Breast epithelium (tissue), 4 donors: Measurements from ENCODE around the gene RBPJ. TPM values are rescaled to one million over a fixed set of nuclear protein-coding genes. Genes with fewer than 3 reads are reported as not detected.

Experiments
- DNase-seq, 2 donors: peaks; one replicate each; pipeline ENCODE4 v3.0.0-alpha.2; 2019; ENCODE audit warnings: low spot score in 2 of 2
- H3K27ac ChIP-seq, 2 donors: fragments of 200-600 bp; sonication (generic) in 1 of 2; one replicate each; pipeline ENCODE4 v1.5.1; 2016 to 2019; ENCODE audit warnings: mild to moderate bottlenecking in 1 of 2
- H3K27me3 ChIP-seq, 2 donors: fragments of 200-600 bp; sonication (generic) in 1 of 2; one replicate each; pipeline versions ENCODE4 v1.5.1 to v1.6.0; 2017 to 2019; ENCODE audit warnings: control low read depth in 1 of 2, mild to moderate bottlenecking in 1 of 2
- H3K36me3 ChIP-seq: fragments of 200-600 bp; one replicate; pipeline ENCODE4 v1.5.1; 2019
- H3K4me1 ChIP-seq, 2 donors: fragments of 200-600 bp; sonication (generic); one replicate each; pipeline ENCODE4 v1.5.1; 2016 to 2019; ENCODE audit warnings: control low read depth in 1 of 2
- H3K4me3 ChIP-seq, 3 donors: fragments of 200-600 bp; sonication (generic); 1 replicate in 2 of 3; 2 replicates in 1 of 3; pipeline ENCODE4 v1.5.1; 2016 to 2019; ENCODE audit warnings: mild to moderate bottlenecking in 3 of 3, moderate library complexity in 2 of 3
- H3K9me3 ChIP-seq, 2 donors: fragments of 200-600 bp; sonication (generic) in 1 of 2; one replicate each; pipeline ENCODE4 v1.5.1; 2016 to 2019; ENCODE audit warnings: control low read depth in 1 of 2
- CTCF ChIP-seq, 3 donors: fragments of 450-650 bp; IDR thresholded peaks; one replicate each; pipeline ENCODE4 v1.5.1; 2016 to 2017; ENCODE audit warnings: antibody characterized with exemption in 3 of 3, mild to moderate bottlenecking in 3 of 3, moderate library complexity in 3 of 3
- POLR2A ChIP-seq: fragments of 450-650 bp; IDR thresholded peaks from one replicate; pipeline ENCODE4 v1.6.1; 2016; ENCODE audit warnings: antibody characterized with exemption, mild to moderate bottlenecking, moderate library complexity
- POLR2AphosphoS5 ChIP-seq, 3 donors: sonication (generic); formaldehyde crosslinking; IDR thresholded peaks; one replicate each; pipeline ENCODE4 v1.6.1; 2017; ENCODE audit warnings: antibody characterized with exemption in 3 of 3
- intact Hi-C: fragments of 100-400 bp; cut with DNase I; formaldehyde crosslinking; loops from one replicate; pipeline ENCODE4 v1.15.1; 2023; ENCODE audit warnings: low total_unique reads
- total RNA-seq, 3 donors: library from RNA; depleted of rRNA; stranded (reverse); fragments of >200 nt; gene quantifications; one replicate each; pipeline ENCODE4 v1.1.0, GENCODE V29; 2016

Gene RBPJ
- total RNA-seq, 3 donors from 2014 or later = 64.9 to 143 (median 88.7) TPM

DNA sequence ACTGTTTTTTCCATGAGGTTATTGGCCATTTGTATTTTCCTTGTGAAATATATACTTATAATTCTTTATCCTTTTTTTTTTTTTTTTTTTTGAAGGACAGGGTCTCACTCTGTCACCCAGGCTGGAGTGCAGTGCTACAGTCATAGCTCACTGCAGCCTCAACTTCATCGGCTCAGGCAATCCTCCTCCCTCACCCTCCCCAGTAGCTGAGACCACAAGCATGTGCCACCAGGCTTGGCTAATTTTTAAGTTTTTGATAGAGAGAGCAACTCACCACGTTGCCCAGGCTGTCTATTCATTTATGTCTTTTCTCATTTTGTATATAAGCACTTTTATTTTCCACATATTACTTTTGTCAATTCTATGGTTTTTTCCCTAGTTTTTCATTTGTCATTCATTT lies 16.8 kb downstream of the RBPJ start:
- TF ChIP-seq POLR2AphosphoS5 (IDR thresholded peaks at IDR 0.05) (no peak), CTCF (IDR thresholded peaks at IDR 0.05) (no peak), POLR2A (no peak)
- Histone ChIP-seq H3K36me3 (no peaks in the 10 kb centered on the region), H3K27me3 (no peaks in the 10 kb centered on the region), H3K9me3 (no peaks in the 10 kb centered on the region), H3K27ac (no peak overlapping the region), H3K4me3 (no peak overlapping the region), H3K4me1 (peaks cover 0 to 3% of the 10 kb centered on the region in 2 donors)
- DNase-seq = no peak
- intact Hi-C loops = no loop called here

DNA sequence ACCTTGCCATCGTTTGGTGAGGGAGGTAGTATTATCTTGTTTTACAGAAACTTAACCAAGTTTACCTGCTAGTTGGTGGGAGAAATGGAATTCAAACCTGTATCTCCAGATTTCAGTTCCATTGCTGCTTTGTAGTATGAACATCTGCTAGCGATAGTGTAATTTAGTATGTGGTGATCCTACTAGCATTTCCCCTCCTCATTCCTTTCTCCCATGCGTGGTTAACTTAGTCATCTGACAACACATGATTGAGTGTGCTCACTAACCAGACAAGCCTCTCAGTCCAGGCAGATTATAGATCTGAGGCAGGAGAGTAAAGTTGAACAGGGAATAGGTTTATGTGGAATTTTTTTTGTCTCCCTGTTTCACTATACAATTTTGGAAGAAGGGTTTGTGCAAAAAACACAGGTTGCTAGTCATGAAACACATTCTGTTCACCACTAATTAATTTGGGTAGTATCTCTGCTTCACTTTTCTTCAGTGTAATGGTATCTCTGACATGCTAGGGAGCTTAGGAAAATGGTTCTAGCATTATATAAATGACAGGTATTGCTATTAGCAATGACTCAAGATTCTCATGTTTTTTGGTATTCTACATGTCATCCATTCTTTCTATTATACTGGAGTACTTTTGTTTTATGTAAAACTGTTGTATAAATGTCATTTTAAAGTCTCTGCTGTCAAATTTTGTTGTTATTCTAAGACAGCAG lies 21.7 kb downstream of the RBPJ start:
- H3K4me1 ChIP-seq = peaks cover 0 to 3% of the 10 kb centered on the region in 2 donors
- no peak overlapping the region for H3K27ac ChIP-seq
- no peaks in the 10 kb centered on the region for H3K27me3 ChIP-seq
- H3K9me3 ChIP-seq = no peaks in the 10 kb centered on the region
- DNase-seq = no peak
- no peaks in the 10 kb centered on the region for H3K36me3 ChIP-seq
- intact Hi-C loops = no loop called here
- no peak for TF ChIP-seq POLR2AphosphoS5 (IDR thresholded peaks at IDR 0.05)
- no peak for TF ChIP-seq CTCF (IDR thresholded peaks at IDR 0.05)
- TF ChIP-seq POLR2A = no peak
- no peak overlapping the region for H3K4me3 ChIP-seq

DNA sequence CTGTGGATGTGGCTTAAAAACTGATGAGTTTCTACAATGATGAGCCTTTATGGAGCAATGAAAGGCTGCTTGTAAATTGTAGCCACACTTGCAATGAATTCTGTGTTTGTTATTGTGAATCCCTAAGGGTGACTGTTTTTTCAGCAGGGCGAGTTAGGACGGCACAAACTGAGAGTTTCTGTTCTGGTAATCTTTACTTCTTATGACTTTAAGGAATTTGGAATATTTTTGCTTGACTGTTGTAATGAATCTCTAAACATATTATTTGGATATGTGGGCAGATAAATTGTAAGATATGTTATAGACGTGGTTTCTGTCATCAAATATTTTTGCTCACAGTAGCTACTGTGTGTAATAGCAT lies 22.2 kb downstream of the RBPJ start:
- no peak overlapping the region for H3K27ac ChIP-seq

GRCh38 chr4:26344901-26345564 lies 24.2 kb downstream of the RBPJ start:
- intact Hi-C loops = no loop called here
- peaks cover 0 to 2% of the 10 kb centered on the region in 2 donors for H3K4me1 ChIP-seq
- H3K27me3 ChIP-seq = no peaks in the 10 kb centered on the region
- no peaks in the 10 kb centered on the region for H3K9me3 ChIP-seq
- H3K36me3 ChIP-seq = no peaks in the 10 kb centered on the region
- H3K27ac ChIP-seq = no peak overlapping the region
- no peak overlapping the region for H3K4me3 ChIP-seq
- TF ChIP-seq POLR2AphosphoS5 (IDR thresholded peaks at IDR 0.05) (no peak), CTCF (IDR thresholded peaks at IDR 0.05) (no peak)
- DNase-seq = no peak

More for the DNA sequence above, 22.2 kb downstream of the RBPJ start:
- no peaks in the 10 kb centered on the region for H3K36me3 ChIP-seq
- intact Hi-C loops = no loop called here
- peaks cover 0 to 3% of the 10 kb centered on the region in 2 donors for H3K4me1 ChIP-seq
- DNase-seq = no peak
- no peak overlapping the region for H3K4me3 ChIP-seq
- no peaks in the 10 kb centered on the region for H3K27me3 ChIP-seq
- H3K9me3 ChIP-seq = no peaks in the 10 kb centered on the region
- TF ChIP-seq POLR2AphosphoS5 (IDR thresholded peaks at IDR 0.05) = no peak

GRCh38 chr4:26345565-26345938 lies 24.7 kb downstream of the RBPJ start:
- Histone ChIP-seq H3K27ac (no peak overlapping the region), H3K9me3 (no peaks in the 10 kb centered on the region), H3K4me3 (peak overlapping the region in 1 of 3 donors; percentile 21), H3K4me1 (no peaks in the 10 kb centered on the region), H3K36me3 (no peaks in the 10 kb centered on the region), H3K27me3 (no peaks in the 10 kb centered on the region)
- no peak for DNase-seq
- intact Hi-C loops = no loop called here
- TF ChIP-seq POLR2AphosphoS5 (IDR thresholded peaks at IDR 0.05) (no peak), CTCF (IDR thresholded peaks at IDR 0.05) (no peak), POLR2A (no peak)
